Gastrocnemius medialis (tissue), 4 donors: ENCODE data around the gene EPHB2.

Experiments
- POLR2A ChIP-seq, 2 donors: fragments of 450-650 bp; IDR thresholded peaks; one replicate each; pipeline ENCODE4 v1.6.1; 2017; ENCODE audit warnings: antibody characterized with exemption in 2 of 2, mild to moderate bottlenecking in 2 of 2, moderate library complexity in 2 of 2
- TF ChIP-seq, protein P1 (sequence below), 5 experiments: fragments of 450-650 bp in 3 of 5; fragments of 200-600 bp in 2 of 5; sonication (generic) in 2 of 5; IDR thresholded peaks in 4 of 5; conservative IDR thresholded peaks in 1 of 5; 1 replicate in 4 of 5; 2 replicates in 1 of 5; pipeline ENCODE4 v1.5.1; 2016 to 2019; ENCODE audit warnings: antibody characterized with exemption in 5 of 5, mild to moderate bottlenecking in 3 of 5, moderate library complexity in 3 of 5

DNA sequence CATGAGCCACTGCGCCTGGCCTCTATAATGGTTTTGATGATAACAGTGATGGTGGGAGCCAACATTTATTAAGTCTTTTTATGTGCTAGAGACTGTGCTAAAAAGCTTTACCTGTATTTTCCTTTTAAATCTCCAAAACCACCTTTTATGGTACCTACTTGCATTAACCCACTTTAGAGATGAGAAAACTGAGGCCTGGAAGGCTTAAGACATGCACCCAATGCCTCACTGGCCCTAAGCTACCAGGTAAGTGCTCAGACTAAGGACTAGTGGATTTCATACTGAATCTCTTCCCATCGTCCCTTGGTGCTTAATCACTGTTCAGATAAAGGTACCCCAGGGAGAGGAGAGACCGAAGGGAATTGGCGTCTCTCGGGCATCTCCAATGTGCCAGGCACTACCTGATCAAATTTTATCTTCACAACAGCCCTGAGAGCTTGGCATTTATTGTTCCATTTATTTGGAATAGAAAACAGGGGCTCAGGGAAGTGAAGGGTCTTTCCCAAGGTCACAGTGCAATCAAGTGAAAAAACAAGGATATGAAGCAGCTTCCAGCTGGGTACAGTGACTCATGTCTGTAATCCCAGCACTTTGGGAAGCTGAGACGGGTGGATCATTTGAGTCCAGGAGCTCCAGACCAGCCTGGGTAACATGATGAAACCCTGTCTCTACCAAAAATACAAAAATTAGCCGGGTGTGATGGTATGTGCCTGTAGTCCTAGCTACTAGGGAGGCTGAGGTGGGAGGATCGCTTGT is 177.9 kb downstream of the EPHB2 start:
- TF ChIP-seq POLR2A (IDR thresholded peaks at IDR 0.05), result no peak
- TF ChIP-seq, protein P1, sequence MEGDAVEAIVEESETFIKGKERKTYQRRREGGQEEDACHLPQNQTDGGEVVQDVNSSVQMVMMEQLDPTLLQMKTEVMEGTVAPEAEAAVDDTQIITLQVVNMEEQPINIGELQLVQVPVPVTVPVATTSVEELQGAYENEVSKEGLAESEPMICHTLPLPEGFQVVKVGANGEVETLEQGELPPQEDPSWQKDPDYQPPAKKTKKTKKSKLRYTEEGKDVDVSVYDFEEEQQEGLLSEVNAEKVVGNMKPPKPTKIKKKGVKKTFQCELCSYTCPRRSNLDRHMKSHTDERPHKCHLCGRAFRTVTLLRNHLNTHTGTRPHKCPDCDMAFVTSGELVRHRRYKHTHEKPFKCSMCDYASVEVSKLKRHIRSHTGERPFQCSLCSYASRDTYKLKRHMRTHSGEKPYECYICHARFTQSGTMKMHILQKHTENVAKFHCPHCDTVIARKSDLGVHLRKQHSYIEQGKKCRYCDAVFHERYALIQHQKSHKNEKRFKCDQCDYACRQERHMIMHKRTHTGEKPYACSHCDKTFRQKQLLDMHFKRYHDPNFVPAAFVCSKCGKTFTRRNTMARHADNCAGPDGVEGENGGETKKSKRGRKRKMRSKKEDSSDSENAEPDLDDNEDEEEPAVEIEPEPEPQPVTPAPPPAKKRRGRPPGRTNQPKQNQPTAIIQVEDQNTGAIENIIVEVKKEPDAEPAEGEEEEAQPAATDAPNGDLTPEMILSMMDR (IDR thresholded peaks at IDR 0.05 in 4 of 5, conservative IDR thresholded peaks at IDR 0.05 in 1 of 5), result no peak
